ENCODE results near the gene AKAP8L. TPM values are rescaled to one million over a fixed set of nuclear protein-coding genes. Genes with fewer than 3 reads are reported as not detected.
"Not testable (repeated sequence)": the region's sequence is repeated elsewhere in the genome, so short reads cannot be mapped to it uniquely, and the experiment has no call there.

Gene AKAP8L
- total RNA-seq, 2 donors from 2014 or later, result 105 to 124 TPM

DNA sequence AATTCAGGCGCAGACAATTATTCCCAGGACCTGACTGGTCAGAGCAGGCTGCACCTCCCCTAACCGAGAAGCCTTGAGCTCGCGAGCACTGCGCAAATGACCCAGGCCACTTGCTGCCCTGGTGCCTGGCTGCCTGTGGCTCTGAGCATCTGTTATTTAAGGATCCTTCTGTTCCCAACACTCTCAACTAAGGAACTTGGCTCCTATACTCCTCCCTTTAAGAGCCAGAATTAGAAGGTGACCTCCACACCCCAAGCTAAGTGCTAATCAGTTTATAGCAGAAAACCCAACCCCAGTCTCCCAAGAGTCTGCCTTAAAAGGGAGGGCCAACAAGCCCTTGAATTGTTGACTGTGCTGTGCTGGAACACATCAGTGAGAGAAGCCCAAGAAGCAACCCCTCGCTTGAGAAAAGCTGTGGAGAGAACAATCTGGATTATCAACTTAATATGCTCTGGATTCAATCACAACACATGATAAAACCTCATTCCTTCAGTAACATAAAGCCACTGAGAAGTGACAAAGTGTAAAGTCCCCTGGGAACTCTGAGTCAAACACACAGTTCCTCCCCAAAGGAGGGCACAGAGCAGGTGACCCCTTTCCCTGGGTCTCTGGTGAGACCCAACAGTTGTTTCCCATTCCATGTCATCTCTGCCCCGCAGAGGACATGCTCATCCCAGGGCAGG, 14.6 kb downstream of the AKAP8L start:
- H3K4me3 Mint-ChIP-seq, result no peak overlapping the region
- peaks cover 0 to 3% of the 10 kb centered on the region in 2 donors for H3K36me3 Mint-ChIP-seq (ENCODE audit: insufficient read depth in 2 of 2)
- no peaks in the 10 kb centered on the region for H3K27me3 Mint-ChIP-seq (ENCODE audit: low read depth)
- peaks cover 36% of the 10 kb centered on the region for H3K4me1 Mint-ChIP-seq (ENCODE audit: low read depth)
- no peaks in the 10 kb centered on the region for H3K9me3 Mint-ChIP-seq
- H3K27ac Mint-ChIP-seq, result peak overlapping the region; percentile 7
- DNase-seq, result no peak
- no peak for ATAC-seq (replicated peaks in 1 of 2)

- Mint-ChIP-seq H3K4me3 (no peak overlapping the region), H3K36me3 (ENCODE audit: insufficient read depth in 2 of 2) (peaks cover 0 to 3% of the 10 kb centered on the region in 2 donors), H3K4me1 (ENCODE audit: low read depth) (peaks cover 31% of the 10 kb centered on the region), H3K27ac (no peak overlapping the region), H3K27me3 (ENCODE audit: low read depth) (no peaks in the 10 kb centered on the region), H3K9me3 (no peaks in the 10 kb centered on the region)
- ATAC-seq (replicated peaks in 1 of 2) (no peak), DNase-seq (no peak)
Measured at GRCh38 chr19:15403151-15403531, 15.6 kb downstream of the AKAP8L start.

- DNase-seq (no peak), ATAC-seq (replicated peaks in 1 of 2) (no peak)
- no peaks in the 10 kb centered on the region for H3K27me3 Mint-ChIP-seq (ENCODE audit: low read depth)
- H3K27ac Mint-ChIP-seq, result no peak overlapping the region
- H3K4me1 Mint-ChIP-seq (ENCODE audit: low read depth), result peaks cover 27% of the 10 kb centered on the region
- H3K9me3 Mint-ChIP-seq, result no peaks in the 10 kb centered on the region
- no peak overlapping the region for H3K4me3 Mint-ChIP-seq
- peaks cover 0 to 5% of the 10 kb centered on the region in 2 donors for H3K36me3 Mint-ChIP-seq (ENCODE audit: insufficient read depth in 2 of 2)
Measured at GRCh38 chr19:15402411-15403150, 16.2 kb downstream of the AKAP8L start.

DNA sequence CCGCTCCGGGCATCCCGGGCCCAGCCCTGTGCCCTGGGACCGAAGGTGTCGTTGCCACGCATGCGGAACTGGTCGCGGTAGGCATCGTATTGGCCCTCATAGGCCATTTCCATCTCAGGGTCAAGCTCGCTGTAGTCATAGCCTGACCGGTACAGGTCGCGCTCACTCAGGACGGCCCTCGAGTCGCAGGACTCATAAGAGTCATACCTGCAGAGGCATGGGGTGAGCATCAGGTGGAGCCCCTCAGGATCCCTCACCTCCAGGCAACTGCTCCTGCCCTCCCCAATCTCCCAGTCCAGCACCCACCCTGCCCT, 17.4 kb downstream of the AKAP8L start:
- Mint-ChIP-seq H3K4me3 (no peak overlapping the region), H3K27me3 (ENCODE audit: low read depth) (no peaks in the 10 kb centered on the region), H3K36me3 (ENCODE audit: insufficient read depth in 2 of 2) (peaks cover under 1 to 15% of the 10 kb centered on the region in 2 donors), H3K27ac (no peak overlapping the region), H3K4me1 (ENCODE audit: low read depth) (peaks cover 17% of the 10 kb centered on the region), H3K9me3 (no peaks in the 10 kb centered on the region)
- no peak for ATAC-seq (replicated peaks in 1 of 2)
- DNase-seq, result no peak

DNA sequence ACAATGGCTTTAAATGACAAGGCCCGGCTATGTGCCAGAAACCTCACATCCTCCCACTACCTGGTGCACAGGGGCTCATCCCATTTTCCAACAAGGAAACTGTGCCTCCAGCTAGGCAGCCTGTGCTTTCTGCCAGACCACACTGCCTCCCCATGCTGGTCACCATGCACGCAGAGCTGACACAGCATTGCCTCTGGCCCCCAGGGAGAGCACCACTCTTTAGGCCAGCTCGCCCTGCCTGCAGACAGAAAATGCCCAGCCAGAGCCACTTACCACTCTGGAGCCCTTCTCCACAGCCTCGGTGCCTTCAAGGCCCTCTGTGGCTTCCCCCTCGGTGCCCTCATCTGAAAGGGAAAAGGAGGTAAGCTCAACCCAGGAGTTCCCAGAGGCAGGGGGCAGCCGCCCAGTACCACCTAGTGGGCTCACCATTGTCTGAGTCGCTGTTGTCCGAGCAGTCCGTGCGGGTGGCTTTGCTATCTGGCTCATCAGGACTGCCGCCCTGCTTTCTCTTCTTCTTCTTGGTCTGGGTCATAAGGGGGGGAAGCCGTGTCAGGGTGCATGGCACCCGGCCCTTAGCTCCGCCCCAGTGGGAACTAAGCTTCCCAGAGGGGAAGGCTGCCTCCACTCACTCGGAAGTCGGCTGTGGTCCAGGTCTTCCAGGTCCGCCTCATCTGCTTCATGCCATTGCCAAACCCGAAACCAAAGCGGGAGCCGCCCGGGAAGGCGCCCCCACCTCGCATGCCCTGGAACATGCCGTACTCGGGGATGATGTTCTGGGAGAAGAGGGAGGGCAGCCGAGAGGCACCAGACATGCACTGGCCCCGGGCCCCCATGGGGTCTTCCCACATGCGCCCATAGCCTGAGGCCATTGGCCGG, 18.0 kb downstream of the AKAP8L start:
- Mint-ChIP-seq H3K36me3 (ENCODE audit: insufficient read depth in 2 of 2) (peaks cover 2 to 19% of the 10 kb centered on the region in 2 donors), H3K27me3 (ENCODE audit: low read depth) (no peaks in the 10 kb centered on the region), H3K4me3 (no peak overlapping the region), H3K27ac (no peak overlapping the region), H3K4me1 (ENCODE audit: low read depth) (peaks cover 12% of the 10 kb centered on the region), H3K9me3 (no peaks in the 10 kb centered on the region)
- DNase-seq (no peak), ATAC-seq (replicated peaks in 1 of 2) (no peak)

GRCh38 chr19:15399635-15400034, 19.2 kb downstream of the AKAP8L start:
- no peaks in the 10 kb centered on the region for H3K9me3 Mint-ChIP-seq
- H3K27ac Mint-ChIP-seq, result no peak overlapping the region
- H3K4me1 Mint-ChIP-seq (ENCODE audit: low read depth), result peaks cover 4% of the 10 kb centered on the region
- peaks cover 2 to 20% of the 10 kb centered on the region in 2 donors for H3K36me3 Mint-ChIP-seq (ENCODE audit: insufficient read depth in 2 of 2)
- ATAC-seq (replicated peaks in 1 of 2), result no peak
- H3K4me3 Mint-ChIP-seq, result no peak overlapping the region
- no peaks in the 10 kb centered on the region for H3K27me3 Mint-ChIP-seq (ENCODE audit: low read depth)
- no peak for DNase-seq

- H3K9me3 Mint-ChIP-seq, result no peaks in the 10 kb centered on the region
- DNase-seq (no peak), ATAC-seq (replicated peaks in 1 of 2) (no peak)
- H3K27me3 Mint-ChIP-seq (ENCODE audit: low read depth), result no peaks in the 10 kb centered on the region
- H3K4me1 Mint-ChIP-seq (ENCODE audit: low read depth), result no peaks in the 10 kb centered on the region
- no peak overlapping the region for H3K27ac Mint-ChIP-seq
- H3K4me3 Mint-ChIP-seq, result no peak overlapping the region
- H3K36me3 Mint-ChIP-seq (ENCODE audit: insufficient read depth in 2 of 2), result peaks cover 2 to 21% of the 10 kb centered on the region in 2 donors
Measured at GRCh38 chr19:15399234-15399515, 19.6 kb downstream of the AKAP8L start.

DNA sequence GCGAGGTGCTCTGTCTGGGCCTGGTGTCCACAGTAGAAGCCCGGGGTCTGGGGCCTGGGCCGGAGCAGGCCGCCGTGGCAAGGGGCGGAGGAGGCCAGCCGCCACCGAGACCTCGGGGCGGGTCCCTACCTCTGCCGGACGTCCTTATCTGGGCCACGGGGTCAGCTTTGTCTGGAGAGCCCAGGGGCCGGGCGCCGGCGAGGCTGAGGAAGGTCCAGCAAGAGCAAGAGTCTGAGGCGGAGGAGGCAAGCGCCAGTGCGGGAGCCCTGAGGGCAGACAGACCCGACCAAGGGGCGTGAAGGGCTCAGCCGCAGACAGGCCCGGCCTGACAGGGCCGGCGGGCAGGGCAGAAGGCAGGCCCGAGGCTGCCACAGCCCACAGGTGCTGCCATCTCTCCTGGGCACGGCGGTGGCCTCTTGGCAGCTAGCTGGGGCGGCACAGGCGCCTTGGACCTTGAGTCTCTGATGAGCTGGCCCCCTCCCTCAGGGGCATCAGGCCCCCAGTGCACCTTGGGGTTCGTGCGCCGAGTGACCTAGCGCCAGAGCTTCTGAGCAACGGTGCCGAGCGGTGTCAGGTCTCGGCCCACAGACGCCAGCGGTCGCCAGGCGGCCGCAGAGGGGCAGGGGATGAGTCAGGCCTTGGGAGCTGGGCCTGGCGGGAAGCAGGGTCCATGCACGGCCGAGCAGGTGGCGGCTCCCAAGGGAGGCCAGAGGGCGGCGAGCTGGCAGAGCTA, 20.1 kb downstream of the AKAP8L start:
- Mint-ChIP-seq H3K36me3 (ENCODE audit: insufficient read depth in 2 of 2) (peaks cover 2 to 24% of the 10 kb centered on the region in 2 donors), H3K27ac (no peak overlapping the region), H3K27me3 (ENCODE audit: low read depth) (no peaks in the 10 kb centered on the region), H3K4me3 (no peak overlapping the region), H3K9me3 (no peaks in the 10 kb centered on the region), H3K4me1 (ENCODE audit: low read depth) (no peaks in the 10 kb centered on the region)
- DNase-seq (no peak), ATAC-seq (replicated peaks in 1 of 2) (no peak)

- Mint-ChIP-seq H3K4me1 (ENCODE audit: low read depth) (no peaks in the 10 kb centered on the region), H3K36me3 (ENCODE audit: insufficient read depth in 2 of 2) (peaks cover 2 to 24% of the 10 kb centered on the region in 2 donors), H3K27me3 (ENCODE audit: low read depth) (no peaks in the 10 kb centered on the region), H3K9me3 (no peaks in the 10 kb centered on the region), H3K27ac (no peak overlapping the region), H3K4me3 (no peak overlapping the region)
- ATAC-seq (replicated peaks in 1 of 2) (no peak), DNase-seq (no peak)
Measured at GRCh38 chr19:15397782-15398181, 21.0 kb downstream of the AKAP8L start.

- H3K4me1 Mint-ChIP-seq (ENCODE audit: low read depth), result no peaks in the 10 kb centered on the region
- no peaks in the 10 kb centered on the region for H3K9me3 Mint-ChIP-seq
- DNase-seq (no peak), ATAC-seq (replicated peaks in 1 of 2) (no peak)
- no peak overlapping the region for H3K4me3 Mint-ChIP-seq
- no peaks in the 10 kb centered on the region for H3K27me3 Mint-ChIP-seq (ENCODE audit: low read depth)
- H3K27ac Mint-ChIP-seq, result no peak overlapping the region
- peaks cover 2 to 24% of the 10 kb centered on the region in 2 donors for H3K36me3 Mint-ChIP-seq (ENCODE audit: insufficient read depth in 2 of 2)
Measured at GRCh38 chr19:15397236-15397635, 21.6 kb downstream of the AKAP8L start.

GRCh38 chr19:15396436-15396835, 22.4 kb downstream of the AKAP8L start:
- H3K27me3 Mint-ChIP-seq (ENCODE audit: low read depth), result no peaks in the 10 kb centered on the region
- H3K9me3 Mint-ChIP-seq, result no peaks in the 10 kb centered on the region
- peaks cover 2 to 27% of the 10 kb centered on the region in 2 donors for H3K36me3 Mint-ChIP-seq (ENCODE audit: insufficient read depth in 2 of 2)
- H3K4me1 Mint-ChIP-seq (ENCODE audit: low read depth), result no peaks in the 10 kb centered on the region
- DNase-seq (no peak), ATAC-seq (replicated peaks in 1 of 2) (no peak)
- peak overlapping the region; percentile 26 for H3K27ac Mint-ChIP-seq
- no peak overlapping the region for H3K4me3 Mint-ChIP-seq

DNA sequence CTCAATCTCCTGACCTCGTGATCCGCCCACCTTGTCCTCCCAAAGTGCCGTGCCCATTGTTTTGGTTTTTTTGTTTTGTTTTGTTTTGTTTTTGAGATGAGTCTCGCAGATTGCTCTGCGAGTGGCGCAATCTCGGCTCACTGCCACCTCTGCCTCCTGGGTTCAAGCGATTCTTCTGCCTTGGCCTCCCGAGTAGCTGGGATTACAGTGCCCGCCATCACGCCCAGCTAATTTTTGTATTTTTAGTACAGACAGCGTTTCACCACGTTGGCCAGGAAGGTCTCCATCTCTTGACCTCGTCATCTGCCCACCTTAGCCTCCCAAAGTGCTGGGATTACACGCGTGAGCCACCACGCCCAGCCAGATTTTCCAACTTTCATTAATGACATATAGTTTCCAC, 23.5 kb downstream of the AKAP8L start:
- not testable (repeated sequence) for H3K9me3 Mint-ChIP-seq; H3K27me3 Mint-ChIP-seq (ENCODE audit: low read depth); H3K4me1 Mint-ChIP-seq (ENCODE audit: low read depth); DNase-seq; H3K27ac Mint-ChIP-seq; ATAC-seq (replicated peaks in 1 of 2); H3K4me3 Mint-ChIP-seq
- H3K36me3 Mint-ChIP-seq (ENCODE audit: insufficient read depth in 2 of 2), result peaks cover 2 to 27% of the 10 kb centered on the region in 2 donors

- ATAC-seq (replicated peaks in 1 of 2) (no peak), DNase-seq (no peak)
- H3K27me3 Mint-ChIP-seq (ENCODE audit: low read depth), result no peaks in the 10 kb centered on the region
- no peak overlapping the region for H3K27ac Mint-ChIP-seq
- H3K4me1 Mint-ChIP-seq (ENCODE audit: low read depth), result no peaks in the 10 kb centered on the region
- H3K36me3 Mint-ChIP-seq (ENCODE audit: insufficient read depth in 2 of 2), result peaks cover 2 to 29% of the 10 kb centered on the region in 2 donors
- H3K4me3 Mint-ChIP-seq, result no peak overlapping the region
- no peaks in the 10 kb centered on the region for H3K9me3 Mint-ChIP-seq
Measured at GRCh38 chr19:15394426-15394825, 24.4 kb downstream of the AKAP8L start.

Measured in activated T-cell treated with anti-CD3 and anti-CD28 coated beads, Interleukin-2, amount 50 U/mL, for 72 hours (primary cell).